MM.1S (cell line): ENCODE results near the gene NHSL2.

Source experiments
- DNase-seq: peaks from one replicate; pipeline ENCODE4 v3.0.0-alpha.2; 2015
- H2AFZ ChIP-seq: fragments of 300-600 bp; sonication (generic); 2 replicates; pipeline ENCODE4 v1.6.0; 2016; ENCODE audit warnings: antibody characterized with exemption, low read length
- H3F3A ChIP-seq: fragments of 300-600 bp; sonication (generic); 2 replicates; pipeline ENCODE4 v1.6.1; 2016; ENCODE audit warnings: mild to moderate bottlenecking, antibody characterized with exemption, low read length, moderate library complexity, mixed read lengths; ENCODE audit not compliant: insufficient read depth
- H3K27ac ChIP-seq: fragments of 300-600 bp; sonication (generic); 2 replicates; pipeline ENCODE4 v1.5.1; 2016; ENCODE audit warnings: mild to moderate bottlenecking, low read length
- H3K27me3 ChIP-seq: fragments of 300-600 bp; sonication (generic); replicated peaks from 2 replicates; pipeline ENCODE4 v1.6.0; 2016; ENCODE audit warnings: low read length; ENCODE audit not compliant: insufficient read depth
- H3K36me3 ChIP-seq: fragments of 300-600 bp; sonication (generic); replicated peaks from 2 replicates; pipeline ENCODE4 v1.6.1; 2016; ENCODE audit warnings: mild to moderate bottlenecking, low read length, mixed read lengths; ENCODE audit not compliant: insufficient read depth
- H3K4me1 ChIP-seq: fragments of 300-600 bp; sonication (generic); 2 replicates; pipeline ENCODE4 v1.6.1; 2016; ENCODE audit warnings: low read length, mixed read lengths
- H3K4me2 ChIP-seq: fragments of 300-600 bp; sonication (generic); 2 replicates; pipeline ENCODE4 v1.6.0; 2016; ENCODE audit warnings: low read depth, low read length
- H3K4me3 ChIP-seq: fragments of 300-600 bp; sonication (generic); 2 replicates; pipeline ENCODE4 v1.5.1; 2016; ENCODE audit warnings: low read length, mixed read lengths
- H3K79me2 ChIP-seq: fragments of 300-600 bp; sonication (generic); 2 replicates; pipeline ENCODE4 v1.6.1; 2016; ENCODE audit warnings: mixed run types, low read length, mixed read lengths
- H3K9ac ChIP-seq: fragments of 300-600 bp; sonication (generic); 2 replicates; pipeline ENCODE4 v1.6.1; 2016; ENCODE audit warnings: low read length, mixed read lengths
- H3K9me2 ChIP-seq: fragments of 300-600 bp; sonication (generic); replicated peaks from 2 replicates; pipeline ENCODE4 v1.6.1; 2016; ENCODE audit warnings: mild to moderate bottlenecking, low read length, mixed read lengths; ENCODE audit not compliant: insufficient read depth
- H3K9me3 ChIP-seq: fragments of 300-600 bp; sonication (generic); replicated peaks from 2 replicates; pipeline ENCODE4 v1.6.1; 2016; ENCODE audit warnings: mild to moderate bottlenecking, low read length, mixed read lengths; ENCODE audit not compliant: insufficient read depth
- H4K20me1 ChIP-seq: fragments of 300-600 bp; sonication (generic); 2 replicates; pipeline ENCODE4 v1.6.1; 2016; ENCODE audit warnings: mild to moderate bottlenecking, low read length, moderate library complexity, mixed read lengths; ENCODE audit not compliant: insufficient read depth
- CTCF ChIP-seq: fragments of 300-600 bp; sonication (generic); IDR thresholded peaks from 2 replicates; pipeline ENCODE4 v1.5.1; 2016; ENCODE audit warnings: antibody characterized with exemption, low read length, mixed read lengths
- EZH2 ChIP-seq: fragments of 300-600 bp; sonication (generic); optimal IDR thresholded peaks from 2 replicates; pipeline ENCODE3; 2017; ENCODE audit warnings: low read depth, mild to moderate bottlenecking, antibody characterized with exemption, low read length, mixed read lengths
- EZH2phosphoT487 ChIP-seq: fragments of 300-600 bp; sonication (generic); IDR thresholded peaks from 2 replicates; pipeline ENCODE4 v1.6.1; 2018; ENCODE audit warnings: antibody characterized with exemption, low read length

Gene NHSL2

DNA sequence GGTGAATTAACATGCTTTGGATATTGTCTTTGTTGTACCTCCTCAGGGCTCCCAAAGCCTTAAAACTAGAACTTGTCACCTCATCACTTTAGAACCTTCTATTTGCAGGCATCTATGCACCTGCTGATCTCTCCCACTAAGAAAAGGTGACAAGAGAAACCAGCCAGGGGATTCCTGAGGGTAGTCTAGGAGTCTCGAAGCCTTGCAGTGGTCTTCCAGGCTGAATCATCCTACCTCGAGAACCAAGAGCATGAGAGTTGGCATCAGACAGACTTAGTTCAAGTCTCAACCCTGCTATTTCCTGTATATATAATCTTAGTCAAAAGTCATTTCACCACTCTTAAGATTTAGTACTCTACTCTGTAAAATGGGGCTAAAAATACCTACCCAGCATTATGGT, 191.5 kb downstream of the NHSL2 start:
- Histone ChIP-seq H3F3A (no peaks in the 10 kb centered on the region), H3K36me3 (no peaks in the 10 kb centered on the region), H3K9ac (no peak overlapping the region), H3K27ac (no peak overlapping the region), H3K9me3 (no peaks in the 10 kb centered on the region), H3K4me1 (peaks cover 25% of the 10 kb centered on the region), H3K9me2 (no peaks in the 10 kb centered on the region), H3K27me3 (no peaks in the 10 kb centered on the region), H4K20me1 (no peaks in the 10 kb centered on the region), H3K79me2 (no peaks in the 10 kb centered on the region), H2AFZ (no peak overlapping the region), H3K4me3 (no peak overlapping the region), H3K4me2 (no peak overlapping the region)
- DNase-seq = no peak
- TF ChIP-seq EZH2phosphoT487 = no peak
- no peak for TF ChIP-seq EZH2
- TF ChIP-seq CTCF = no peak

- H3K9me3 ChIP-seq = no peaks in the 10 kb centered on the region
- no peak overlapping the region for H2AFZ ChIP-seq
- no peaks in the 10 kb centered on the region for H3K79me2 ChIP-seq
- no peaks in the 10 kb centered on the region for H4K20me1 ChIP-seq
- no peaks in the 10 kb centered on the region for H3F3A ChIP-seq
- H3K4me1 ChIP-seq = peaks cover 25% of the 10 kb centered on the region
- H3K4me3 ChIP-seq = no peak overlapping the region
- no peak overlapping the region for H3K4me2 ChIP-seq
- no peaks in the 10 kb centered on the region for H3K9me2 ChIP-seq
- no peaks in the 10 kb centered on the region for H3K36me3 ChIP-seq
- no peak for DNase-seq
- H3K27me3 ChIP-seq = no peaks in the 10 kb centered on the region
- TF ChIP-seq EZH2phosphoT487 (no peak), EZH2 (no peak), CTCF (no peak)
- H3K9ac ChIP-seq = no peak overlapping the region
- H3K27ac ChIP-seq = no peak overlapping the region
Observed at GRCh38 chrX:72102760-72103159, 192.1 kb downstream of the NHSL2 start.

DNA sequence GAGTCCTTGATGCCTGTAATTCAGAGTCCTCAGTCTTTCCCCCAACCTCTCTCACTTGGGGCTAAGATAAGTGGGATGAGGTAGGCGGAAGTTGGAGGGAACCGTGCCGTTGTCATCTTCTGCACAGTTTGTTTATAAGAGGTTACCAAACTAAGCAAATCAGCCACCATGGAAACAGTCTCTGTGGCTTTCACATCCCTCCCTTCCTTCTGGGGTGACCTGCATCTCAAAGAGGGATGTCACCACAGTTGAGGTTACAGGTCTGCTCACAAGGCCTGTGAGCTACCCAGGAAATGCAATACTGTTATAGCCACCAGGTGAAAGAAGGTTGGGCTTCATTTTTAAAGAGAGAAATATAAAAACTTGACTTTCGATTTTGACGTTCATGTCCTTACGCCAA, 194.8 kb downstream of the NHSL2 start:
- Histone ChIP-seq H3K4me3 (no peak overlapping the region; the same call in 1 of the 2 replicates), H3K36me3 (no peaks in the 10 kb centered on the region), H3F3A (no peaks in the 10 kb centered on the region), H3K9me2 (no peaks in the 10 kb centered on the region), H3K27ac (peak overlapping the region; percentile 81; the same call in 1 of the 2 replicates), H2AFZ (no peak overlapping the region), H3K4me1 (peaks cover 23% of the 10 kb centered on the region), H3K9ac (peak overlapping the region; percentile 37), H3K4me2 (peak overlapping the region; percentile 47; the same call in 1 of the 2 replicates), H4K20me1 (no peaks in the 10 kb centered on the region), H3K79me2 (no peaks in the 10 kb centered on the region), H3K9me3 (no peaks in the 10 kb centered on the region), H3K27me3 (no peaks in the 10 kb centered on the region)
- DNase-seq = peak; percentile 78
- no peak for TF ChIP-seq EZH2
- TF ChIP-seq EZH2phosphoT487 = no peak
- peak; percentile 17 for TF ChIP-seq CTCF
